Measurements from ENCODE around the gene KCNQ5. TPM values are rescaled to one million over a fixed set of nuclear protein-coding genes. Genes with fewer than 3 reads are reported as not detected.
"Not testable (repeated sequence)": the region's sequence is repeated elsewhere in the genome, so short reads cannot be mapped to it uniquely, and the experiment has no call there.

KCNQ5 gene
- polyA plus RNA-seq, 3 donors, result under 0.01 to 0.15 TPM; not detected in 1

GRCh38 chr6:72948153-72948552, 326.3 kb downstream of the KCNQ5 start:
- WGBS, 3 donors, result 58 to 63% (median 61%) methylated on average over 1 of the region's 1 CpG
- no peak overlapping the region for H3K27ac ChIP-seq (ENCODE audit: low read depth, low read length)

GRCh38 chr6:72950114-72950860, 328.4 kb downstream of the KCNQ5 start:
- H3K27ac ChIP-seq (ENCODE audit: low read depth, low read length), result no peak overlapping the region
- 87 to 88% (median 87%) methylated on average over 6 of the region's 6 CpGs for WGBS, 3 donors

GRCh38 chr6:72952808-72953630, 331.2 kb downstream of the KCNQ5 start:
- H3K27ac ChIP-seq (ENCODE audit: low read depth, low read length), result no peak overlapping the region
- 56 to 80% (median 60%) methylated on average over 2 of the region's 2 CpGs for WGBS, 3 donors

GRCh38 chr6:72953971-72954381, 332.1 kb downstream of the KCNQ5 start:
- H3K27ac ChIP-seq (ENCODE audit: low read depth, low read length), result no peak overlapping the region
- 32 to 57% (median 40%) methylated on average over 3 of the region's 3 CpGs for WGBS, 3 donors

- no peak overlapping the region for H3K27ac ChIP-seq (ENCODE audit: low read depth, low read length)
- WGBS, 3 donors, result 40 to 68% (median 67%) methylated on average over 4 of the region's 4 CpGs
Observed at GRCh38 chr6:72954716-72955115, 332.9 kb downstream of the KCNQ5 start.

GRCh38 chr6:72955666-72956065, 333.8 kb downstream of the KCNQ5 start:
- WGBS, 3 donors, result 22 to 53% (median 31%) methylated on average over 2 of the region's 2 CpGs
- no peak overlapping the region for H3K27ac ChIP-seq (ENCODE audit: low read depth, low read length)

GRCh38 chr6:72956272-72956671, 334.4 kb downstream of the KCNQ5 start:
- WGBS, 3 donors, result 33 to 48% (median 40%) methylated on average over 1 of the region's 1 CpG
- H3K27ac ChIP-seq (ENCODE audit: low read depth, low read length), result no peak overlapping the region

- 51 to 78% (median 64%) methylated on average over 2 of the region's 2 CpGs for WGBS, 3 donors
- H3K27ac ChIP-seq (ENCODE audit: low read depth, low read length), result no peak overlapping the region
Observed at GRCh38 chr6:72959821-72960220, 338.0 kb downstream of the KCNQ5 start.

- H3K27ac ChIP-seq (ENCODE audit: low read depth, low read length), result no peak overlapping the region
- WGBS, 3 donors, result 66 to 88% (median 82%) methylated on average over 2 of the region's 2 CpGs
Observed at GRCh38 chr6:72963946-72964345, 342.1 kb downstream of the KCNQ5 start.

- no peak overlapping the region for H3K27ac ChIP-seq (ENCODE audit: low read depth, low read length)
- WGBS, 3 donors, result 39 to 61% (median 40%) methylated on average over 1 of the region's 1 CpG
Observed at GRCh38 chr6:72966628-72967280, 344.9 kb downstream of the KCNQ5 start.

GRCh38 chr6:72967329-72967728, 345.5 kb downstream of the KCNQ5 start:
- WGBS, 3 donors, result 61 to 80% (median 63%) methylated on average over 1 of the region's 1 CpG
- H3K27ac ChIP-seq (ENCODE audit: low read depth, low read length), result no peak overlapping the region

GRCh38 chr6:72968704-72969103, 346.8 kb downstream of the KCNQ5 start:
- H3K27ac ChIP-seq (ENCODE audit: low read depth, low read length), result no peak overlapping the region
- 63 to 90% (median 88%) methylated on average over 1 of the region's 1 CpG for WGBS, 3 donors

GRCh38 chr6:72969666-72970065, 347.8 kb downstream of the KCNQ5 start:
- 38 to 71% (median 61%) methylated on average over 2 of the region's 2 CpGs for WGBS, 3 donors
- no peak overlapping the region for H3K27ac ChIP-seq (ENCODE audit: low read depth, low read length)

- H3K27ac ChIP-seq (ENCODE audit: low read depth, low read length), result no peak overlapping the region
Observed at GRCh38 chr6:72972579-72972978, 350.7 kb downstream of the KCNQ5 start.

GRCh38 chr6:72974276-72974675, 352.4 kb downstream of the KCNQ5 start:
- 38 to 67% (median 57%) methylated on average over 2 of the region's 2 CpGs for WGBS, 3 donors
- H3K27ac ChIP-seq (ENCODE audit: low read depth, low read length), result no peak overlapping the region

- no peak overlapping the region for H3K27ac ChIP-seq (ENCODE audit: low read depth, low read length)
- WGBS, 3 donors, result 37 to 80% (median 71%) methylated on average over 1 of the region's 1 CpG
Observed at GRCh38 chr6:72975352-72975752, 353.5 kb downstream of the KCNQ5 start.

- no peak overlapping the region for H3K27ac ChIP-seq (ENCODE audit: low read depth, low read length)
- 26 to 49% (median 34%) methylated on average over 2 of the region's 2 CpGs for WGBS, 3 donors
Observed at GRCh38 chr6:72976484-72976883, 354.6 kb downstream of the KCNQ5 start.

GRCh38 chr6:72977114-72977513, 355.2 kb downstream of the KCNQ5 start:
- WGBS, 3 donors, result 23 to 62% (median 42%) methylated on average over 1 of the region's 1 CpG
- no peak overlapping the region for H3K27ac ChIP-seq (ENCODE audit: low read depth, low read length)

GRCh38 chr6:72978808-72979207, 356.9 kb downstream of the KCNQ5 start:
- not testable (repeated sequence) for H3K27ac ChIP-seq (ENCODE audit: low read depth, low read length)
- WGBS, 3 donors, result 96 to 99% (median 97%) methylated on average over 3 of the region's 3 CpGs
